HT1080 (cell line): Measurements from ENCODE around the gene SLC24A3. TPM values are rescaled to one million over a fixed set of nuclear protein-coding genes. Genes with fewer than 3 reads are reported as not detected.

Source experiments
- DNase-seq: peaks from one replicate; pipeline ENCODE4 v3.0.0-alpha.2; 2015; ENCODE audit warnings: low read depth
- total RNA-seq: library from RNA; depleted of rRNA; stranded (reverse); fragments of >200 nt; shearing (Covaris generic); gene quantifications from 2 replicates; pipeline ENCODE4 v1.2.3, GENCODE V29; 2014

The SLC24A3 gene
- total RNA-seq, 1 experiment from 2014 or later: not detected

DNA sequence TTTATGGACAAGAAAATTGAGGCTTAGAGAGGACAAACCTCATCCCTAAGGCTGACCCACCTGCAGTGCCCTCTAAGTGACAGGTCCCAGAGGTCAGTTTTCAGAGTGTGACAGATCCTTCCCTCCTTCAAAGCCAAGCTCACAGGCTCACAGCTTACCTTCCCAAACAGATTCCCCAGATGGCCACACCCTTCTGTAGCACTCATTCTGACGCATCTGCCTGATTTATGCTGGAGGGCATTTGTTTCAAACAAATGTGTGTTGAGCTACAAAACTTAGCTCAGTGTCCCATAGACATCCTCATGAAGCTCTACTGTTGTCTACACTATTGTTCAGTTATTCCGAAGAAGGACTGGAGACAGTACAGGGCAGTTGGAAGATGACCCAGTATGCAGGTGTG, 485.0 kb downstream of the SLC24A3 start:
- no peak for DNase-seq

DNA sequence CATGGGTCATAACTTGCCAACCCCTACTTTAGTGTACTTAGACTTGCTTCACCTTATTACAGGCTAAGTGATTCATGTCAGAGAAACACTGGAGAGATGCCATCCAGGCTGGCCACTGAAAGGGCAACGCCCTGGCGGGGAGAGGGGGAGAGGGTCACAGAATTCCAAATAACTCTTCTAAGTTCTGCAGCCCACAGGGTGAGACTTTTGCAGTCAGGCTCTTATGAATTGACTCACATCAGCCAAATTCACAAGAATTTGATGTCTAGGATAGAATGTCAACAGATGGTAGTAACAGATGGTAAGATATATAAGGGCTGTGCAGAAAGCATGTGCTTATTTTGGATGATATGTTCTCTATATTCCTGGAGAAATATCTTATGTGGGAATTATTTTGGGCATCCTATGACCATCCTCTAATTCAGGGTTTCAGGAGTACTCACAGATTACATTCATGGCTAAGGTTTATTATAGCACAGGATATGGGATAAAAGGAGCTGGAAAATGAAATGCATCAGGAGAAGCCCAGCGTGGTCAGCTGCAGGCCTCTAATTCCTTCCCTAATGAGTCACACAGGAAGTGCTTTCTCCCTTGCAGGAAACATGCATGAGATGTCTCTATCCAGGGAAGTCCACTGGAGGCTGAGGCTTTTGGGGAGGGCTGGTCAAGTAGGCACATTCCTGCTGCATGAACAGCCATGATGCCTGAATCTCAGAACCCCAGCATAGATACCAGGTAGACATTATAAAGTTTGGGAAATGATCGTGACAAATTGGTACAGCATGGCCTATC, 486.9 kb downstream of the SLC24A3 start:
- peak; percentile 91 for DNase-seq

- no peak for DNase-seq
These were observed 489.0 kb downstream of the SLC24A3 start for GRCh38 chr20:19701429-19701828.

DNA sequence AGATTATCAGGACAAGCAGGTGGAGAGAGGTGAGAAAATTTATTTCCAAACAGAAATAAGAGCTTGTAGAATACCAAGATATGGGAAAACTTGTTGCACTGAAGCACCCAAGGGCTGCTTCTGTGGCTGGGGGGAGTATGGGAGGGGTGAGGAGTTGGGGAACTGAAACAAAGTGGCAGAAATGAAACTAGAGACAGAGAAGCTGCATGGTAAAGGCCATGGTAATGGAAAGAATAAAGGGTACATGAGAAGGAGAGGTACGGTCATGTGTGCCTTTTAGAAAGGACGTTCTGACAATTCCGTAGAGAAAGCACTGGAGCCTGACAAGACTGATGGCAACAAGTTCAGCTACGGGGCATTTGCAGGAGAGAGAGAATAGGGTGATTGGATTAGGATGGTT, 494.0 kb downstream of the SLC24A3 start:
- DNase-seq: no peak

DNA sequence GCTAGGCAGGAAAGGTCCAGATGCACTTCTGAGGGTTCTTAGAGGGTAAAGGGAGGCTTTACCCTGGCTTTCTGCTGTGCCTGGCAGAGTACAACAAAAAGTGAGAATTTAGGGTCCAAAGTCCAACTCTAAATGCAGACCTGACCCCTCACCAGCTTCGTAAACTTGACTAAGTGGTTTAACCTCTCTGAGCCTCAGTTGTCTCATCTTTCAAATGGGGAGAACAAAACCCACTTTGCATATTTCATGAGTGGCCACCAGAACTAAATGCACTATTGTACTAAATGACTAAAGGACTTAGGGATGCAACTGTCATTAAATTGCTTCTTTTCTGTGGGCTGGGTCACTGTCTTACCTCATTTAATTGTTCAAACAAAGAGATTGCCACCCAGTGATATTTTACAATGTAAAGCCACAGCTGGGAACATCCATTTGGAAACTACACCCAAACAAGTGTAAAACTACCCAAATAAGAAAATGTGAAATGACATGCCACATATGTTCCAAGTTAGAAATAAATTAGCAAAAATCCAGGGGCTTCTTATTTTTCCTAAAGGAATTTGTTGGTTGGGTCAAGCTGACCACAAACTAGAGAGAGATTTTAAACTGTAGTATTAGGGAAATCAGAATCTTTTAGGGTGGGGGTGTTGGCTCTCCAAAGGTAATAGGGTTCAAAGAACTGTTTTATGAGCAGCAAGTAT, 497.3 kb downstream of the SLC24A3 start:
- DNase-seq: no peak

DNA sequence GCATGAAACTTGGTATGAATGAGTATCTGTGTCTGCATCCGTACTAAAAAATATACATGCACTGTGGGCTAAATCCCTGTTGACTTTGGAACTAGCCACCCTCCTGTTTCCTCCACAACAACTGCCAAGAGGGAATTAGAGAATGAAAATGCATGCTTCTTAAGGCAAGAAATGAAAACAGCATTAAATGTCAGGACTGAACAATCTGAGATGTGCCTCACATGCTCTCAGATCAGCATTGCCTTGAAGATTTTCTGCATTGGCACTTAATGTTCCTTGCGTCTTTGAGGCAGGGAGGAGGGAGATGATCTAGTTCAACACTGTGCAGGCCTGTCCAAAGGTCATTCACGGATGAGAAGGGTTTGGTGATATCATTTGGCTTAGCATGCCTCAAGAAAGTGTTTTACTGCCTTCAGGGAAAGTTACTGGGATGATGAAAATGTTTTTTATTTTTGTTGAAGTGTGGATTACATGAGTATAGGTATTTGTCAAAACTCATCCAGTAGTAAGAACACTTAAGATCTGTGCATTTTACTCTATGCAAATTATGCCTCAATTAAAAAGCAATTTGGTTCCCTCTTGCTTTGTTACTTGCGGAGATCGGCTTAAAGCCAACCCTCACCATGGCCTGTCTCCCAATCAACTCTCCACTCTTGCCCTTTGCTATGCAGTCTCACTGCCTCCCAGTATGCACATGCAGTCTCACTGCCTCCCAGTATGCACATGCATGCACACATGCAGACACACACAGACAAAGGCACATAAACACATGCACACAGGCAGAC, 498.1 kb downstream of the SLC24A3 start:
- DNase-seq: no peak

GRCh38 chr20:19711126-19711525, 498.7 kb downstream of the SLC24A3 start:
- DNase-seq: no peak

GRCh38 chr20:19712721-19713260, 500.3 kb downstream of the SLC24A3 start:
- no peak for DNase-seq

- DNase-seq: no peak
These were observed 501.6 kb downstream of the SLC24A3 start for GRCh38 chr20:19713822-19714578.

- DNase-seq: no peak
These were observed 502.1 kb downstream of the SLC24A3 start for GRCh38 chr20:19714579-19714840.

GRCh38 chr20:19715986-19716385, 503.5 kb downstream of the SLC24A3 start:
- DNase-seq: no peak

- DNase-seq: no peak
These were observed 506.4 kb downstream of the SLC24A3 start for GRCh38 chr20:19718880-19719279.

GRCh38 chr20:19720991-19721390, 508.5 kb downstream of the SLC24A3 start:
- DNase-seq: no peak

GRCh38 chr20:19723051-19723450, 510.6 kb downstream of the SLC24A3 start:
- no peak for DNase-seq

DNA sequence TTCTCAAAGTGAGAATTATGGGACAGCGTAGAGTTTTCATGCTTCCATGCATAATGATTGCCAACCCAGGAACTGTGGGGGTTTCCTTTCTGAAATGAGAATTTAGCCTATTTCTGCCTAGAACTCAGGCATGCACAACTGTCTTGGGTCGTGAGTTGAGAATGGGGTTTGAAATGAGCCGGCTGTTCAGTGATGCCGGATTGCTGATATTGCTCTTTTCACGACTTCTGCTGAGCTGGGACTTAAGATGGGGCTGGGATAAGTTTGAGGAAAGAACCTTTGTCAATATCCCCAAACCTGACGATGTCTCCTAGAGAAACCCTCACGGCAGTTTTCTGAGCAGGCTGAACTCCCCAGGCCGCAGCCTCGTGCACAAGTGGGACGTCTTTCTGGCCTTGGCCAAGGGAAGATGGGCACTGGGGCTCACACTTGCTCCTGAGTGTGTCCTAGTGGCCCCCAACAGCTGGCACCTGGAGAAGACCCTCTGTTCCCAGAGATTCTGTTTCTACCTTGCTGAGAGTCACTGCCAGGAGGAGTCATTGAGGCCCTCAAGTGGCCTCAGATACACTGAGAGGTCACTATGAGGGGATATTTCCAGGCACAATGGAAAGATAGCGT, 511.5 kb downstream of the SLC24A3 start:
- DNase-seq: no peak

DNA sequence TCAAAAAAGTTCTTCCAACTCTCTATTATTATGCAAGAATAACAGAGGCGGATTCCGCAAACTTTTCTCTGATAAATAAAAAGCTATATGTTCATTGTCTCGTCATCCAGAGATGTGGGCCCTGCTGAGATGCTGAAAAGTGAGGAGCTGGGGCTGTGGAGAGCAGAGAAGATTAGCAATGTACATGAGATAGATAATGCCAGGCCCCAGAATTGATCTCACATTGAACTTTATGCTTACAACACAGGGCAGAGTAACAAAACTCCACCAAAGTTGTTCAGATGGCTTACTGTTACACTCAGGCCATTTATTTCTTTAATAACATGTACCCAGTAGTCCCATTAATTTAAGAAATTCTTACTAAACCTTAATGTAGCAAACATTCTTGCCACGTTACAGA, 512.9 kb downstream of the SLC24A3 start:
- no peak for DNase-seq

DNA sequence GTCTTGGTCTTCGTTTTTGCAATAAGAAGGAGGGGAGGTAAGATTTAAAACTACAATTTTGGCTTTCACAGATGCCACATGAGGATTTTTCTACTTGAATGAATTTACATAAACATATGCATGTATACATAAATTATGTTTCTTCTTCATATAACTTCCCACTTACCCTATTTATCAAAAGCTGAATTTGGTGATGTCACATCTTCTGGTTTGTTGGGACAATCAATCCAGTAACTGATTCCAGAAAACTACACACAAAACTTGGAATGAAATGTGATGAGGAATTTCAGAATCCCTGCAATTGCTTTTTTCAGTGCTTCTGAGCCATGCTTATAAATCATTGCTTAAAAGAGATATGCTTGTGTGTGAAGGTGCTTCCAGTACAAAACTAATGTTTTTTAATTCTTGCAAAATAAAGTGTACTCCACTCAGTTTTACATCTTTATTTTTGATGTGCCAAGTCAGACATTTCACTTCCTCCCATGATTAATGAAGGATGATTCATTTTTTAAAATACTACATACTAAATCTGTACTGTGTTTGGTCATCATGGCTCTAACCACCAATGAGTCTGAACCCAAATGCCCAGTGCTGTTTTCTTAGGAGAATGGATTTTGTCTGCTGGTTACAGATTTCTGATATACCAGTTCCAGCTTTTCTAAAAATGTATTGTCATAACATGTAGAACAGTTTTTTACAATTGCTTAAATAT, 513.5 kb downstream of the SLC24A3 start:
- DNase-seq: peak; percentile 52

GRCh38 chr20:19727251-19727847, 514.9 kb downstream of the SLC24A3 start:
- no peak for DNase-seq

DNA sequence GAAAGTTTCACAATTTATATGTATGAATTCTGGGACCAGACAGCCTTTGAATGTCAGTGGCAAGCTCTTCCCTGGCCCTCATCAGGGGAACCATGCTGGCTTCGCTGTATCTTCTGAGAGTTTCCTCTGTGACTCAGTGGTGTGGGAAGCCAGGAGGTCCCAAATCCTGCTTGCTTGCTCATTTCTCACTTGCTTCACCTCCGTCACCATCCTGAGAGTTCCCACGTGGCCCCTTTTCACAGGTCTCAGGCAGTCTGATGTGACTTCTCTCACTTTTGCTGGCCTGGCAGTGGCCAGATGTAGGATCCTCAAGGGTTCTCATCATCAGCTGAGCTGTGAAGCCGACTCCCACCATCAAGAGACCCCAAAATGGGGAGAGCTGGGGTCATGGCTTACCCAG, 517.2 kb downstream of the SLC24A3 start:
- DNase-seq: no peak

GRCh38 chr20:19730706-19731105, 518.3 kb downstream of the SLC24A3 start:
- no peak for DNase-seq
